Measurements from ENCODE around the gene PGAP3. TPM values are rescaled to one million over a fixed set of nuclear protein-coding genes. Genes with fewer than 3 reads are reported as not detected.

PGAP3 gene
- polyA plus RNA-seq, 1 experiment, result 9.6 TPM

GRCh38 chr17:39703913-39704312, 16.1 kb upstream of the PGAP3 start:
- no peak for DNase-seq (ENCODE audit: low read depth, low spot score)

GRCh38 chr17:39702901-39703893, 15.3 kb upstream of the PGAP3 start:
- DNase-seq (ENCODE audit: low read depth, low spot score), result no peak
- Histone ChIP-seq H3K27me3 (ENCODE audit: control insufficient read depth, insufficient read depth, low read length) (no peaks in the 10 kb centered on the region), H3K4me3 (ENCODE audit: low read depth, low read length) (no peak overlapping the region), H3K27ac (ENCODE audit: low read depth, low read length) (no peak overlapping the region), H3K9me3 (ENCODE audit: control insufficient read depth, insufficient read depth, low read length) (no peaks in the 10 kb centered on the region)
- no peak for TF ChIP-seq CTCF (IDR thresholded peaks at IDR 0.05; ENCODE audit: low read depth, low read length)
- CTCF ChIA-PET, result interaction anchor here (2.7 to 3.8 kb wide), 2 partner anchors 27 kb away, joined by 15 to 20 read pairs; partner anchors contain the start of gene MIEN1
- POLR2A ChIA-PET, result interaction anchor here (1.2 kb wide), 1 partner anchor 27 kb away, joined by 3 read pairs; the partner anchor contains the start of gene MIEN1

More at GRCh38 chr17:39703913-39704312, 16.1 kb upstream of the PGAP3 start:
- CTCF ChIA-PET, result interaction anchor here (2.7 kb wide), 1 partner anchor 26 kb away, joined by 20 read pairs; the partner anchor contains the start of gene MIEN1
- no peak overlapping the region for H3K27ac ChIP-seq (ENCODE audit: low read depth, low read length)
- H3K9me3 ChIP-seq (ENCODE audit: control insufficient read depth, insufficient read depth, low read length), result no peaks in the 10 kb centered on the region
- POLR2A ChIA-PET, result interaction anchor here (1.2 kb wide), 1 partner anchor 27 kb away, joined by 3 read pairs; the partner anchor contains the start of gene MIEN1
- H3K4me3 ChIP-seq (ENCODE audit: low read depth, low read length), result no peak overlapping the region
- no peak for TF ChIP-seq CTCF (IDR thresholded peaks at IDR 0.05; ENCODE audit: low read depth, low read length)
- H3K27me3 ChIP-seq (ENCODE audit: control insufficient read depth, insufficient read depth, low read length), result no peaks in the 10 kb centered on the region

- Histone ChIP-seq H3K27me3 (ENCODE audit: control insufficient read depth, insufficient read depth, low read length) (no peaks in the 10 kb centered on the region), H3K4me3 (ENCODE audit: low read depth, low read length) (peak overlapping the region; percentile 77), H3K9me3 (ENCODE audit: control insufficient read depth, insufficient read depth, low read length) (no peaks in the 10 kb centered on the region), H3K27ac (ENCODE audit: low read depth, low read length) (no peak overlapping the region)
- DNase-seq (ENCODE audit: low read depth, low spot score), result no peak
- ChIA-PET CTCF (interaction anchor here (0.6 to 3.8 kb wide), 3 partner anchors 28 to 81 kb away, joined by 3 to 15 read pairs (median 9); partner anchors contain the start of gene MIEN1), POLR2A (no interaction called here)
- no peak for TF ChIP-seq CTCF (IDR thresholded peaks at IDR 0.05; ENCODE audit: low read depth, low read length)
Observed at GRCh38 chr17:39701784-39702422, 14.0 kb upstream of the PGAP3 start.

GRCh38 chr17:39701012-39701783, 13.3 kb upstream of the PGAP3 start:
- no peak overlapping the region for H3K27ac ChIP-seq (ENCODE audit: low read depth, low read length)
- no peaks in the 10 kb centered on the region for H3K9me3 ChIP-seq (ENCODE audit: control insufficient read depth, insufficient read depth, low read length)
- no peaks in the 10 kb centered on the region for H3K27me3 ChIP-seq (ENCODE audit: control insufficient read depth, insufficient read depth, low read length)
- H3K4me3 ChIP-seq (ENCODE audit: low read depth, low read length), result peak overlapping the region; percentile 77
- no peak for TF ChIP-seq CTCF (IDR thresholded peaks at IDR 0.05; ENCODE audit: low read depth, low read length)
- POLR2A ChIA-PET, result interaction anchor here (1.8 kb wide), 1 partner anchor 29 kb away, joined by 9 read pairs; the partner anchor contains the start of gene MIEN1
- no peak for DNase-seq (ENCODE audit: low read depth, low spot score)
- CTCF ChIA-PET, result interaction anchor here (2.3 to 3.8 kb wide), 2 partner anchors 29 to 80 kb away, joined by 9 to 15 read pairs; partner anchors contain the start of gene MIEN1
